Upper lobe of left lung (tissue), 4 donors: Measurements from ENCODE around the gene ADAMTSL5.

Experiments
- EP300 ChIP-seq, 4 donors: sonication (generic); formaldehyde crosslinking; IDR thresholded peaks; one replicate each; pipeline ENCODE4 v1.5.1; 2017; ENCODE audit warnings: antibody characterized with exemption in 4 of 4, control low read depth in 2 of 4
- POLR2A ChIP-seq, 4 donors: fragments of 450-650 bp; IDR thresholded peaks; one replicate each; pipeline ENCODE4 v1.5.1; 2016 to 2017; ENCODE audit warnings: antibody characterized with exemption in 4 of 4, mild to moderate bottlenecking in 2 of 4
- POLR2AphosphoS5 ChIP-seq, 2 donors: sonication (generic); formaldehyde crosslinking; IDR thresholded peaks; one replicate each; pipeline ENCODE4 v1.5.1; 2017; ENCODE audit warnings: antibody characterized with exemption in 2 of 2
- TF ChIP-seq, protein P1 (sequence below), 6 experiments: fragments of 450-650 bp in 4 of 6; fragments of 200-600 bp in 2 of 6; sonication (generic) in 2 of 6; IDR thresholded peaks; one replicate each; pipeline ENCODE4 v1.5.1; 2016 to 2019; ENCODE audit warnings: antibody characterized with exemption in 6 of 6

- TF ChIP-seq, protein P1, sequence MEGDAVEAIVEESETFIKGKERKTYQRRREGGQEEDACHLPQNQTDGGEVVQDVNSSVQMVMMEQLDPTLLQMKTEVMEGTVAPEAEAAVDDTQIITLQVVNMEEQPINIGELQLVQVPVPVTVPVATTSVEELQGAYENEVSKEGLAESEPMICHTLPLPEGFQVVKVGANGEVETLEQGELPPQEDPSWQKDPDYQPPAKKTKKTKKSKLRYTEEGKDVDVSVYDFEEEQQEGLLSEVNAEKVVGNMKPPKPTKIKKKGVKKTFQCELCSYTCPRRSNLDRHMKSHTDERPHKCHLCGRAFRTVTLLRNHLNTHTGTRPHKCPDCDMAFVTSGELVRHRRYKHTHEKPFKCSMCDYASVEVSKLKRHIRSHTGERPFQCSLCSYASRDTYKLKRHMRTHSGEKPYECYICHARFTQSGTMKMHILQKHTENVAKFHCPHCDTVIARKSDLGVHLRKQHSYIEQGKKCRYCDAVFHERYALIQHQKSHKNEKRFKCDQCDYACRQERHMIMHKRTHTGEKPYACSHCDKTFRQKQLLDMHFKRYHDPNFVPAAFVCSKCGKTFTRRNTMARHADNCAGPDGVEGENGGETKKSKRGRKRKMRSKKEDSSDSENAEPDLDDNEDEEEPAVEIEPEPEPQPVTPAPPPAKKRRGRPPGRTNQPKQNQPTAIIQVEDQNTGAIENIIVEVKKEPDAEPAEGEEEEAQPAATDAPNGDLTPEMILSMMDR (IDR thresholded peaks at IDR 0.05), result no peak
- TF ChIP-seq POLR2AphosphoS5 (IDR thresholded peaks at IDR 0.05) (no peak), POLR2A (IDR thresholded peaks at IDR 0.05) (no peak), EP300 (IDR thresholded peaks at IDR 0.05) (no peak)
Measured at GRCh38 chr19:1516395-1516753, 3.6 kb upstream of the ADAMTSL5 start.
